ACHN (cell line): ENCODE results near the gene ZNF548.

ENCODE experiments used
- DNase-seq: peaks from one replicate; pipeline ENCODE4 v3.0.0-alpha.2; 2015
- in situ Hi-C: cut with HindIII; loops from 2 replicates; pipeline ENCODE4 v1.10.0; 2017; ENCODE audit warnings: low sequenced_read_pairs, low pct_ligation_motif_present, low pct_unique_long_range_greater_than_20kb

ZNF548 gene

DNA sequence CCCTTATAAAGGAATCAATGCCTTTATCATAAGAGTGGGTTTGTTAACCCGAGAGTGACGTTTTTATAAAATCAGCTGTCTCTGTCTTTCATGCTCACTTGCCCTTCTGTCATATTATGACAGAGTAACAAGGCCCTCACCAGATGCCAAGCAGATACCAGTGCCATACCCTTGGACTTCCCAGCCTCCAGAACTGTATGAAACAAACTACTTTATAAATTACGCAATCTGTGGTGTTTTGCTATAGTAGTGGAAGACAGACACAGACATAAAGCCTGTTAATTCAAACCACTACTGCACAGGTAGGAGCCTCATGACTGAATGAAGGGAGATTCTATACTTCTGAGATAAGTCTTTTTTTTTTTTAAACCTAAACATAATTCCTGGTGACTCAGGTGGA lies 62.7 kb downstream of the ZNF548 start:
- in situ Hi-C loops = no loop called here
- DNase-seq = no peak
